GM12892 (cell line): Measurements from ENCODE around the gene BSND.

ENCODE experiments used
- POLR2A ChIP-seq: IDR thresholded peaks from 2 replicates; pipeline ENCODE4 v1.6.1; 2011; ENCODE audit warnings: low read depth, low read length, control low read depth
- POLR2AphosphoS5 ChIP-seq: IDR thresholded peaks from 2 replicates; pipeline ENCODE4 v1.6.1; 2011; ENCODE audit warnings: low read depth, low read length, control low read depth

DNA sequence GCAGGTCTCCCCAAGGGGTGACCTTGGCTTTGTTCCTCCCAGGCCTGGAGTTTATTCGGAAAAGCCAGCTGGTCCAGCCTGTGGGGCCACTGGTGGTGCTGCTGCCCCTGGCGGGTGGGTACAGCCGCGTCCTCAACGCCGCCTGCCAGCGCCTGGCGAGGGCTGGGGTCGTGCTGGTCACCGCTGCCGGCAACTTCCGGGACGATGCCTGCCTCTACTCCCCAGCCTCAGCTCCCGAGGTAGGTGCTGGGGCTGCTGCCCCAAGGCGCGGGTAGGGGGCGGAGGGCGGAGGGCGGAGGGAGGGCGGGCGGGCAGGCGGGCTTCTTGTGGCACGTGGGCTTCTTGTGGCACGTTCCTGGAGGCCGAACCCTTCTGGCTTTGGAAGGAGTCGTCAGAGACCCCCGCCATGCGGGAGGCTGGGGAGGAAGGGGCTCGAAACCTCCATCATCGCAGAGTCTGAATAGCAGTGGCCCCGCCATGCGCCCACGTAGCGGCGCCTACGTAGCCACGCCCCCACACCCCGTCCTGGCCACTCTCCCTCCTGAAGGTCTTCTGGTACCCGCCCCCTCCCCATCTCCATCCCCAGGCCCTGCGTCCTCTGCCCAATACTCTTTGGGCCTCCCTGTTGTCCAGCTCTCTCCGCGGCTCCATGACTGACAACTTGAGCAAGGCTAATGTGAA is 57.4 kb downstream of the BSND start:
- TF ChIP-seq POLR2A: no peak
- no peak for TF ChIP-seq POLR2AphosphoS5
